ENCODE data around the gene SPPL2B. TPM values are rescaled to one million over a fixed set of nuclear protein-coding genes. Genes with fewer than 3 reads are reported as not detected.

Gene SPPL2B, protein sequence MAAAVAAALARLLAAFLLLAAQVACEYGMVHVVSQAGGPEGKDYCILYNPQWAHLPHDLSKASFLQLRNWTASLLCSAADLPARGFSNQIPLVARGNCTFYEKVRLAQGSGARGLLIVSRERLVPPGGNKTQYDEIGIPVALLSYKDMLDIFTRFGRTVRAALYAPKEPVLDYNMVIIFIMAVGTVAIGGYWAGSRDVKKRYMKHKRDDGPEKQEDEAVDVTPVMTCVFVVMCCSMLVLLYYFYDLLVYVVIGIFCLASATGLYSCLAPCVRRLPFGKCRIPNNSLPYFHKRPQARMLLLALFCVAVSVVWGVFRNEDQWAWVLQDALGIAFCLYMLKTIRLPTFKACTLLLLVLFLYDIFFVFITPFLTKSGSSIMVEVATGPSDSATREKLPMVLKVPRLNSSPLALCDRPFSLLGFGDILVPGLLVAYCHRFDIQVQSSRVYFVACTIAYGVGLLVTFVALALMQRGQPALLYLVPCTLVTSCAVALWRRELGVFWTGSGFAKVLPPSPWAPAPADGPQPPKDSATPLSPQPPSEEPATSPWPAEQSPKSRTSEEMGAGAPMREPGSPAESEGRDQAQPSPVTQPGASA
- total RNA-seq = 22.9 and 26.2 TPM in 2 replicates

DNA sequence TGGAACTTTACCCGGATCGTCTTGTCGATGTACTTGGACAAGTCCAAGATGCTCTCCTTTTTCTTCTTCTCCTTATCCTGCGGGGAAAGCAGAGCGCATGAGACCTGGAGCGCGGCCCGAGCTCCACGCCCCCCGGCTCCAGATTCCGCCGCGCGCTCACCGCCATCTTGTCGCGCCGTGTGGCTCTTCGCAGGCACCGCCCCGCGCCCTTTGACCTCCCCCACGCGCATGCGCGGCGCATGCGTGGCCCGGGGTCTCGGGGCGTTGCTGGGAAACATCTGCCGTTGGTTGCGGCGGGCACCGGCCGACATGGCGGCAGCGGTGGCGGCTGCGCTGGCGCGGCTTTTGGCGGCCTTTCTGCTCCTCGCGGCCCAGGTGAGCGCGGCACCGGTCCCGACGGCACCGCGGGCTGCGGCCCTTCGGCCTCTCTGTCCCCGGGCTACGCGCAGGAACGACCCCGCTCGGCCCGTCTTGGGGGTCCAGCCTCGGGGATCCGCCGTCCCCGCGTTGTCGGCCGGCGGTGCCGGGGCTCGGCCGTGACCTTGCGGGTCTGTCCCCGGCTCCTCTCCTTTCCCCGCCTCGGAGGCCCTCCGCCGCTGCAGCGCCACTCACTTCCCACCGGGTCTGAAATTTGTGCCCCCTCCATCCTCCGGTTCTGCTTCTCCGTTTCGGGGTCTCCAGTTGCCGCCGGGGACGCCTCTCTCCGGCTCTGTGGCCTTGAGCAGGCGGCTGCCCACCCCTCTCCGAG, at the start of gene SPPL2B, which contains the start of gene LSM7:
SPPL2B (plus strand) TSS at position 284 of the 748 bp plus-strand sequence; CDS start at position 310, 26 bp downstream.
LSM7 (minus strand) TSS at position 186 of the 748 bp plus-strand sequence; CDS start at position 166, 20 bp downstream.

DNA sequence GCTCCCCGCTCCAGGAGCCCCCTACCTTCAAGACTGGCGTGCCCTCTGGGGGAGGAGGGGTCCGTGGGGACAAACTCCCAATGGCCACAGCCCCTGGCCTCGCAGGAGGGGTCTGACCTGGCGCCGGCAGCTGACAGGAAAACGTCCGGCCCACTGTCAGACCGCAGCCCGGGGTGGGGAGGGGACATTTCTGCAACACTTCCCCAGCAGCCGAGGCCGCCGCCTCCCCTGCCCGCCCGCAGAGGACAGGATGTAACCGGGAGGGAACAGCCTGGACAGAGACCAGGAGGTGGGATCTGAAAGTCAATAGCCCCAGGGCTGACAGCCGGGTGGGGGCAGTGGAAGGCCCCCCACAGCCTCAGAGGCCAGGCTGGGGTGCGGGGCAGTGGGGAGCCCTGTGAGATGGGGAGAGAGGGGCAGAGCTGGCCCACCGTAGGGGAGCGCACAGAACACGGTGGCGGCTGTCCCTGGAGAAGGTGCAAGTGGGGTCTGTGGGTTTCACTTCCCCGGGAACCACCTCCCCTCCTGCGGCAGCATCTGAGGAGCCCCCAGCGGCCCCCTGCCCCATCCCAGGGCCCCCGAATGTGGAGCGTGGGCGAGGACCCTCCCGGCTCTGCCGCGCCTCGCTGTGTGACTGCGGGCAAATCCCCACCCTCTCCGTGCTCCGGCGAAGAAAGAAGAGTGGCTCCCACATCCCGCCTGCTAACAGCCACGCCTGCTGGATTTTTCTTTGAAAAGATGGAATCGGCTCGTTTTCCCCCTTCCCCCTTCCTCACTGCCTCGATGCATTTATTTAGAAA, 46.2 kb upstream of the SPPL2B start, which contains the start of gene PEAK3:
PEAK3 (minus strand) TSS at position 114 of the 800 bp plus-strand sequence. CDS start 1,244 bp downstream, outside the sequence.

DNA sequence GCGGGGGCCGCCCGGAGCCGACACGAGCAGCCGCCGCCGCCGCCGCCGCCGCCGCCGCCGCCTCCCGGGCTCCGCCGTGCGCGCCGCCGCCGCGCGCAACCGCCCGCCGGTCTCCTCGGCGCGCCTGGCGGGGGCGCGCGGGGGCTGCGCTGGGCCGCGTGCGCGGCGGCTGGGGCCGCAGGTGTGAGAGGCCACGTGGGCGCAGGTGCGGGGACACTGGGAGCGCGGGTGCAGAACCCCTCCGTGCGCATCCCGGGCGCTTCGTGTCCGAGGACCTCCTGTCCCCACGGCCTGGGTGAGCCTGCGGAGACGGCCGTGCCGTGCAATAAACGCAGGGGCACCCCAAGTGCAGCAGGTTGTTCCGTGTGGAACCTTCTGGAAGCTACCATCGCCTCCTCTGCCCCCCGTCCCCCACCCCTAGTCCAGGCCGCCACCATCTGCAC, 20.3 kb upstream of the SPPL2B start, which contains the start of gene LINGO3:
LINGO3 (minus strand) TSS at position 41 of the 443 bp plus-strand sequence. CDS start 16,378 bp downstream, outside the sequence.

DNA sequence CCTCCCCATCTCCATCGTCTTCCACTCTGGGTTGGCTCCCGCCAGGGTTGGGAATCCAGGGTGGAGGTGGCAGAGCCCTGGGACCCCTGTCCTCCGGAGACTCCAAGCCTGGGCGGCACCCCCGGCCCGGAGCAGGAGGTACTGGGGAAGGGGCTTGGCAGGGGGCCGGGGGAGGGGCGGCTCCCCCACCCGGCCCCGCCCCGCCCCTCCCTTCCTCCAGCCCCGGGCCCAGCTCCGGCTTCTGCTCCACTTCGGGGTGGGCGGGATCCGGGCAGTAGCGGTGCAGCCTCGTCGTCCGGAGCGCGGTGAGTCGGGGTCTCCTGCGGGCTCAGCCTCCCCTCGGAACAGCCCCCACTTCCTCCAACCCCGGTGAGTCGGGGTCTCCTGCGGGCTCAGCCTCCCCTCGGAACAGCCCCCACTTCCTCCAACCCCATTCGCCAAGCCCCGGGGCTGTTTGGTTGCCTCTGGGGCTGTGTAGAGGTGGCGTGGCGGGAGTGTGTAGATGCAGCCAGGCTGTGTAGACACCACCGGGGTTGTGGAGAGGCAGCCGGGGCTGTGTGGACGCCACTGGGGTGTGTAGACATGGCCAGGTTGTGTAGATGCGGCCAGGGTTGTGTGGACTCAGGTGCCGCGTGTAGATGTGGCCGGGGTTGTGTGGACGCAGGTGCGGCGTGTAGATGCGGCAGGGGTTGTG, 31.7 kb downstream of the SPPL2B start, which contains the start of gene TMPRSS9:
TMPRSS9 (plus strand) TSS at position 274 of the 694 bp plus-strand sequence. CDS start 29,521 bp downstream, outside the sequence.

Other genes with a start within 250 kb of the SPPL2B start
- 40.6 and 53.2 TPM in 2 replicates for gene MOB3A, start 232.4 kb upstream of the SPPL2B start, total RNA-seq
- gene IZUMO4, start 231.8 kb upstream of the SPPL2B start, total RNA-seq = 4.3 and 4.4 TPM in 2 replicates
- 81.8 and 94.4 TPM in 2 replicates for gene AP3D1, start 177.1 kb upstream of the SPPL2B start, total RNA-seq
- gene DOT1L, start 164.8 kb upstream of the SPPL2B start, total RNA-seq = 12.9 and 14.3 TPM in 2 replicates
- 83.1 and 83.5 TPM in 2 replicates for gene PLEKHJ1, start 92.4 kb upstream of the SPPL2B start, total RNA-seq
- 35.6 and 65.5 TPM in 2 replicates for gene SF3A2, start 91.9 kb upstream of the SPPL2B start, total RNA-seq
- gene AMH, start 79.4 kb upstream of the SPPL2B start, total RNA-seq = 0.35 and 2.1 TPM in 2 replicates
- gene JSRP1, start 72.3 kb upstream of the SPPL2B start, total RNA-seq = not detected in 2 replicates
- gene PEAK3, start 46.5 kb upstream of the SPPL2B start, total RNA-seq = not detected in 2 replicates
- not detected in 2 replicates for gene LINGO3, start 20.5 kb upstream of the SPPL2B start, total RNA-seq
- gene LSM7, start 98 bp upstream of the SPPL2B start, total RNA-seq = 318 and 382 TPM in 2 replicates
- 0.05 TPM in 1 of 2 replicates, not detected in the other for gene TMPRSS9, start 31.6 kb downstream of the SPPL2B start, total RNA-seq
- gene TIMM13, start 98.9 kb downstream of the SPPL2B start, total RNA-seq = 85.9 and 108 TPM in 2 replicates
- 141 and 154 TPM in 2 replicates for gene LMNB2, start 128.3 kb downstream of the SPPL2B start, total RNA-seq
- gene GADD45B, start 147.4 kb downstream of the SPPL2B start, total RNA-seq = 25.6 and 32.0 TPM in 2 replicates